ENCODE data around the gene PXDC1. TPM values are rescaled to one million over a fixed set of nuclear protein-coding genes. Genes with fewer than 3 reads are reported as not detected.

Gene PXDC1
- total and polyA plus RNA-seq, 11 donors = 13.7 to 89.9 (median 29.1) TPM

- Histone ChIP-seq H3K36me3 (no peaks in the 10 kb centered on the region), H3K4me3 (no peak overlapping the region), H3K27ac (no peak overlapping the region), H3K9me3 (peaks cover 0 to 10% (median 0%) of the 10 kb centered on the region in 12 donors), H3K27me3 (no peaks in the 10 kb centered on the region), H3K4me1 (peaks cover 0 to 7% (median 0%) of the 10 kb centered on the region in 12 donors)
- intact Hi-C loops (cut with DNase I) = no loop called here
- no peak for DNase-seq
- ATAC-seq = no peak
- 83 to 91% (median 86%) methylated on average over 6 of the region's 6 CpGs for WGBS, 4 donors
- TF ChIP-seq CTCF (IDR thresholded peaks at IDR 0.05) = no peak
- no peak for TF ChIP-seq POLR2A (IDR thresholded peaks at IDR 0.05)
Measured at GRCh38 chr6:3711776-3712175, 39.7 kb downstream of the PXDC1 start.

- WGBS, 4 donors = 89 to 92% (median 91%) methylated on average over 7 of the region's 7 CpGs
- no peaks in the 10 kb centered on the region for H3K36me3 ChIP-seq
- no peak overlapping the region for H3K4me3 ChIP-seq
- H3K27ac ChIP-seq = no peak overlapping the region
- DNase-seq = no peak
- H3K9me3 ChIP-seq = peaks cover 0 to 15% (median 0%) of the 10 kb centered on the region in 12 donors
- no peak for TF ChIP-seq POLR2A (IDR thresholded peaks at IDR 0.05)
- no peak for TF ChIP-seq CTCF (IDR thresholded peaks at IDR 0.05)
- no peaks in the 10 kb centered on the region for H3K27me3 ChIP-seq
- H3K4me1 ChIP-seq = peaks cover 0 to 11% (median 0%) of the 10 kb centered on the region in 12 donors
- ATAC-seq = no peak
- intact Hi-C loops (cut with DNase I) = no loop called here
Measured at GRCh38 chr6:3710403-3710802, 41.1 kb downstream of the PXDC1 start.

- Histone ChIP-seq H3K4me1 (peaks cover 0 to 11% (median 0%) of the 10 kb centered on the region in 12 donors), H3K4me3 (no peak overlapping the region), H3K27me3 (no peaks in the 10 kb centered on the region), H3K27ac (no peak overlapping the region), H3K9me3 (peaks cover 0 to 7% (median 0%) of the 10 kb centered on the region in 12 donors), H3K36me3 (no peaks in the 10 kb centered on the region)
- DNase-seq (no peak), ATAC-seq (no peak)
- TF ChIP-seq CTCF (IDR thresholded peaks at IDR 0.05) (no peak), POLR2A (IDR thresholded peaks at IDR 0.05) (no peak)
- 81 to 94% (median 88%) methylated on average over 4 of the region's 4 CpGs for WGBS, 4 donors
- intact Hi-C loops (cut with DNase I) = loop anchor here in 1 of 10 donors (10.0 kb wide), 1 partner anchor 194 kb away; no protein-coding TSS in a partner anchor
Measured at GRCh38 chr6:3708540-3708939, 43.0 kb downstream of the PXDC1 start.

GRCh38 chr6:3707751-3708412 lies 43.6 kb downstream of the PXDC1 start:
- TF ChIP-seq POLR2A (IDR thresholded peaks at IDR 0.05) (no peak), CTCF (IDR thresholded peaks at IDR 0.05) (no peak)
- peak in 1 of 5 donors; percentile 55 for DNase-seq
- no peaks in the 10 kb centered on the region for H3K27me3 ChIP-seq
- H3K4me3 ChIP-seq = no peak overlapping the region
- peaks cover 0 to 7% (median 0%) of the 10 kb centered on the region in 12 donors for H3K9me3 ChIP-seq
- ATAC-seq = no peak
- peaks cover 0 to 11% (median 0%) of the 10 kb centered on the region in 12 donors for H3K4me1 ChIP-seq
- H3K36me3 ChIP-seq = no peaks in the 10 kb centered on the region
- intact Hi-C loops (cut with DNase I) = loop anchor here in 1 of 10 donors (10.0 kb wide), 1 partner anchor 193 kb away; no protein-coding TSS in a partner anchor
- H3K27ac ChIP-seq = peak overlapping the region in 1 of 12 donors; percentile 42
- whole genome bisulfite sequencing, 4 donors = 75 to 86% (median 79%) methylated on average over 9 to 10 of the region's 10 CpGs
